T-cell (primary cell): ENCODE measurements around the gene SPAG7. TPM values are rescaled to one million over a fixed set of nuclear protein-coding genes. Genes with fewer than 3 reads are reported as not detected.

Experiments used
- ATAC-seq, 4 experiments: fragments of 200-7000 bp in 3 of 4; fragments of 150-1000 bp in 1 of 4; cut with Tn5 transposase; replicated peaks in 1 of 4; 1 replicate in 3 of 4; 2 replicates in 1 of 4; pipeline ENCODE4 v1.10.0; 2021; ENCODE audit warnings: moderate library complexity in 3 of 4, mild to moderate bottlenecking in 2 of 4, moderate number of reproducible peaks in 1 of 4
- CTCF ChIA-PET, 2 donors: fragments of 300-600 bp; sonication (Branson Sonifier 250); formaldehyde crosslinking; loops; one replicate each; lab custom pipeline; 2022; ENCODE audit warnings: antibody characterized with exemption in 2 of 2; lab: Charles Lee
- POLR2A ChIA-PET, 2 donors: fragments of 300-600 bp; sonication (Branson Sonifier 250); formaldehyde crosslinking; loops; one replicate each; lab custom pipeline; 2022; ENCODE audit warnings: antibody characterized with exemption in 2 of 2; lab: Charles Lee
- DNase-seq, 35 experiments: peaks; one replicate each; pipeline versions ENCODE4 v3.0.0 to v3.0.0-alpha.2; 2013 to 2023
- H3K27ac ChIP-seq: one replicate; pipeline ENCODE4 v1.5.1; 2013; ENCODE audit warnings: low read length
- H3K27me3 ChIP-seq, 2 experiments: replicated peaks in 1 of 2; 1 replicate in 1 of 2; 2 replicates in 1 of 2; pipeline versions ENCODE4 v1.6.1 to v1.7.0; 2013; ENCODE audit warnings: low read length in 1 of 2, mixed read lengths in 1 of 2; ENCODE audit not compliant: control insufficient read depth in 2 of 2, insufficient read depth in 2 of 2; ENCODE audit errors: extremely low read depth in 1 of 2
- H3K36me3 ChIP-seq, 2 donors: 1 replicate in 1 of 2; 2 replicates in 1 of 2; pipeline versions ENCODE4 v1.6.1 to v1.7.0; 2013; ENCODE audit warnings: low read length in 1 of 2; ENCODE audit not compliant: control insufficient read depth in 2 of 2, insufficient read depth in 1 of 2; ENCODE audit errors: extremely low read depth in 1 of 2
- H3K4me1 ChIP-seq, 2 experiments: 1 replicate in 1 of 2; 2 replicates in 1 of 2; pipeline versions ENCODE4 v1.6.1 to v1.7.0; 2013; ENCODE audit warnings: low read length in 2 of 2, mixed read lengths in 1 of 2; ENCODE audit not compliant: insufficient read depth in 2 of 2, control insufficient read depth in 1 of 2; ENCODE audit errors: extremely low read depth in 1 of 2
- H3K4me3 ChIP-seq, 2 donors: 1 replicate in 1 of 2; 2 replicates in 1 of 2; pipeline versions ENCODE4 v1.5.1 to v1.7.0; 2013; ENCODE audit warnings: mild to moderate bottlenecking in 2 of 2, low read length in 1 of 2, moderate library complexity in 1 of 2; ENCODE audit not compliant: control insufficient read depth in 1 of 2; ENCODE audit errors: extremely low read depth in 1 of 2
- H3K9me3 ChIP-seq: 2 replicates; pipeline ENCODE4 v1.7.0; 2013
- H3K27ac Mint-ChIP-seq, 2 donors: one replicate each; pipeline ENCODE4 v1.8.0; 2020 to 2021; ENCODE audit warnings: mild to moderate bottlenecking in 2 of 2, mixed read lengths in 2 of 2
- H3K27me3 Mint-ChIP-seq, 2 donors: one replicate each; pipeline ENCODE4 v1.8.0; 2021 to 2022; ENCODE audit warnings: mixed read lengths in 2 of 2
- H3K36me3 Mint-ChIP-seq: one replicate; pipeline ENCODE4 v1.8.0; 2021; ENCODE audit warnings: mixed read lengths
- H3K4me1 Mint-ChIP-seq, 3 donors: one replicate each; pipeline ENCODE4 v1.8.0; 2020 to 2022; ENCODE audit warnings: mixed read lengths in 3 of 3, mild to moderate bottlenecking in 1 of 3
- H3K4me3 Mint-ChIP-seq, 3 donors: one replicate each; pipeline ENCODE4 v1.8.0; 2020 to 2022; ENCODE audit warnings: mild to moderate bottlenecking in 3 of 3, mixed read lengths in 3 of 3, moderate library complexity in 3 of 3
- H3K9me3 Mint-ChIP-seq, 3 donors: one replicate each; pipeline ENCODE4 v1.8.0; 2020 to 2022; ENCODE audit warnings: mixed read lengths in 3 of 3
- WGBS: methylation state at CpG from one replicate; pipeline ENCODE4 v1.1.5; 2013; ENCODE audit warnings: missing lambda C conversion rate; ENCODE audit not compliant: insufficient coverage; 5-methylcytosine and 5-hydroxymethylcytosine counted together
- total RNA-seq, 35 experiments: library from RNA in 6 of 35; stranded (reverse) in 6 of 35; fragments of 120-200 nt in 1 of 35; gene quantifications; one replicate each; pipeline versions ENCODE4 v1.2.1 to v1.2.4 and lab custom pipeline; 2013 to 2026

SPAG7 gene
- total RNA-seq, 5 donors from 2014 or later (not counting 1 experiment from before 2014, with no cell fraction given): 36.4 to 65.6 (median 55.8) TPM

DNA sequence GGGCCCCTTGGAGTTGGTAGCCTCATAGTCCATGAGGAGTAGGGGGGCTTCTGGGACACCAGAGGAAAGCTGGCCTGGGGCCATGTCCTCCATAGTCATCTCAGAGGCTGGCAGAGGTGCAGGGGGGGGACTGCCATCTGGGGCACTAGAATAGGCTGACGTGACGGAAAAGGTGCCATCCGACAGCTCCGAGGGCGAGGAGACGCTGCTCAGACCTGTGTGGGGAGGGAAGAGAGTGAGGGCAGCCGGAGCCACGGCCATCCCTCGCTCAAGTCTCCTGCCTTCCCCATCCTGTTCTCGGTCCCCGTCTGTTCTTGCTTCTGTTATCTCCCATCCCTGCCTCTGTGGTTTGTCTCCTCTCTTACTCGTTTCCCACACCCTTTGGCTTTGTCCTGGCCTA, 4.7 kb upstream of the SPAG7 start:
- DNase-seq (no peak), ATAC-seq (no peak)
- Mint-ChIP-seq H3K27me3 (no peaks in the 10 kb centered on the region), H3K9me3 (no peaks in the 10 kb centered on the region), H3K4me1 (peaks cover 7 to 22% (median 14%) of the 10 kb centered on the region in 3 donors), H3K27ac (no peak overlapping the region), H3K36me3 (peaks cover 35% of the 10 kb centered on the region), H3K4me3 (no peak overlapping the region)
- Histone ChIP-seq H3K4me1 (peaks cover 2 to 25% of the 10 kb centered on the region in 2 experiments), H3K4me3 (no peak overlapping the region), H3K36me3 (peaks cover 4 to 47% of the 10 kb centered on the region in 2 donors), H3K27ac (no peak overlapping the region), H3K27me3 (no peaks in the 10 kb centered on the region), H3K9me3 (no peaks in the 10 kb centered on the region)
- CTCF ChIA-PET: interaction anchor here in 1 of 2 donors (0.5 kb wide), 1 partner anchor 107 kb away, joined by 7 read pairs; no protein-coding TSS in a partner anchor
- POLR2A ChIA-PET: no interaction called here
- WGBS: 95% methylated on average over 6 of the region's 12 CpGs

DNA sequence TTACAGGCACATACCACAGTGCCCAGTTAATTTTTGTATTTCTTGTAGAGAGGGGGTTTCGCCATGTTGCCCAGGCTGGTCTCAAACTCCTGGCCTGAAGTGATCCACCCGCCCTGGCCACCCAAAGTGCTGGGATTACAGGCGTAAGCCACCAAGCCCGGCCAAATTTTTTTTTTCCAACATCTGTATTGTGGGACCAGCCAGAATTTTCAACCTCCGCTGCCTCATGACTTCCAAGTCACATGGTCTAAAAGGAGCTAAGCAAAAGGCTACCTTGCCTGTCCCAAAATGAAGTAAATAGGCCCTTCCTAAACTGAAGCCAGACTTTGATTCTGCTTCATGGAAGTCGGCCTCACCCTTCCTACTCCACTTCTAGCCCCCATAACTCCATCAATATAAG, 4.2 kb upstream of the SPAG7 start:
- Mint-ChIP-seq H3K9me3 (no peaks in the 10 kb centered on the region), H3K27me3 (no peaks in the 10 kb centered on the region), H3K27ac (no peak overlapping the region), H3K4me1 (peaks cover 7 to 22% (median 14%) of the 10 kb centered on the region in 3 donors), H3K4me3 (no peak overlapping the region), H3K36me3 (peaks cover 34% of the 10 kb centered on the region)
- Histone ChIP-seq H3K36me3 (peaks cover 4 to 42% of the 10 kb centered on the region in 2 donors), H3K27me3 (no peaks in the 10 kb centered on the region), H3K9me3 (no peaks in the 10 kb centered on the region), H3K27ac (no peak overlapping the region), H3K4me1 (peaks cover 2 to 25% of the 10 kb centered on the region in 2 experiments), H3K4me3 (no peak overlapping the region)
- WGBS: 98% methylated on average over 5 of the region's 6 CpGs
- ChIA-PET CTCF (no interaction called here), POLR2A (no interaction called here)
- no peak for ATAC-seq
- DNase-seq: no peak

DNA sequence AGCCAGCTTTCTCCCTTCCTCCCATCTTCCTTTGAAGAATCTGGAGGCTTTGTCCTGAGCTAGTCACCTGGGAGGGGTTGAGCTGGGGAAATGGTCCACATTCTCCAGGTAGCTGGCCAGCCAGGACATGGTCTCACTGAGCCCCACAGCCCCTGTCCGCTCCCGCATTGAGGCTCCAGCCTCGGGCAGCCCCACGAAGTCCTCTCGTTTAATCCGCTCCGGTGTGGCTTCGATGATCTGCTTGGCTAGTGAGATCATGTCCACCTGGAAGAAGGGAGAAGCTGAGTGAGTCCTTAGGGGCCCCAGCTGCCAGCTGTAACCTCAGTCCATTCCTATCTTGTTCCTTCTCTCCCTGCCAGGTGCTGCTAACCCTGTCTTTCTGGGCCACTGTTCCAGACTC, 2.7 kb upstream of the SPAG7 start:
- Histone ChIP-seq H3K27me3 (no peaks in the 10 kb centered on the region), H3K36me3 (peaks cover 4 to 35% of the 10 kb centered on the region in 2 donors), H3K27ac (peak overlapping the region; percentile 48), H3K4me3 (no peak overlapping the region), H3K4me1 (peaks cover 5 to 36% of the 10 kb centered on the region in 2 experiments), H3K9me3 (no peaks in the 10 kb centered on the region)
- DNase-seq: no peak
- Mint-ChIP-seq H3K4me3 (peak overlapping the region in 1 of 3 donors; percentile 37), H3K27me3 (no peaks in the 10 kb centered on the region), H3K27ac (peak overlapping the region; percentile 56 to 77), H3K9me3 (no peaks in the 10 kb centered on the region), H3K36me3 (peaks cover 36% of the 10 kb centered on the region), H3K4me1 (peaks cover 13 to 32% (median 21%) of the 10 kb centered on the region in 3 donors)
- 99% methylated on average over 8 of the region's 8 CpGs for WGBS
- POLR2A ChIA-PET: no interaction called here
- CTCF ChIA-PET: no interaction called here
- no peak for ATAC-seq

DNA sequence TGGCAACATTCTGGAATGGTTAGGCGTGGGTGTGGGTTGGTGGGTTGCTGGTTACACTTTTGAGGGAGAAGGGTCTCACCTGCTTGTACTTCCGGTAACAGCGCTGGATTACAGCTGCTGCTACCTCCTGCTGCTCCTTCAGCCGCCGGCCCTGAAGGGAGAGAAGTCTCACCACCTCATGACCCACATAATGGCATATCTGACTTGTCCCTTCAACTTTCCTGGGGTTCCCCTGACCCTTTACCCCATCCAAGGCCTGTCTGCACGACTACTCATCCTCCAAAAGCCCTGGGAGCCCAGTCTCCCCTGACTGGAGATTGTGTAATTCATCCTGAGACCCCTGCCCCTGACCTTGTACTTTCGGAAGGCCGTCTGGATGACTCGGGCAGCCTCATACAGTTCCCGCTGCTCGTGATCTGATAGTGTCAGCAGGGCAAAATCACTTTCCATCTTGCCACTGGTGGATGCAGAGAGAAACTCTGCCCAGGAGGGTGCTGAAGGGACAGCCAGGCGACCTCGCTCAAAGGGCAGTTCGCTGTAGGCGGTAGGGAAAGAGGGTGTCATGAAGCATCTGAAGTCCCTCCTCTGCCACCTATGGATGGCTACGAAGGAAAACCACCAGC, 2.0 kb upstream of the SPAG7 start:
- POLR2A ChIA-PET: no interaction called here
- DNase-seq: peak in 1 of 35 experiments; percentile 19
- Histone ChIP-seq H3K4me3 (no peak overlapping the region), H3K9me3 (no peaks in the 10 kb centered on the region), H3K27me3 (no peaks in the 10 kb centered on the region), H3K36me3 (peaks cover 4 to 32% of the 10 kb centered on the region in 2 donors), H3K27ac (peak overlapping the region; percentile 48), H3K4me1 (peaks cover 5 to 36% of the 10 kb centered on the region in 2 experiments)
- Mint-ChIP-seq H3K27ac (no peak overlapping the region), H3K36me3 (peaks cover 32% of the 10 kb centered on the region), H3K9me3 (no peaks in the 10 kb centered on the region), H3K4me1 (peaks cover 14 to 32% (median 23%) of the 10 kb centered on the region in 3 donors), H3K27me3 (no peaks in the 10 kb centered on the region), H3K4me3 (no peak overlapping the region)
- no peak for ATAC-seq
- CTCF ChIA-PET: no interaction called here
- 55% methylated on average over 9 of the region's 16 CpGs for WGBS

DNA sequence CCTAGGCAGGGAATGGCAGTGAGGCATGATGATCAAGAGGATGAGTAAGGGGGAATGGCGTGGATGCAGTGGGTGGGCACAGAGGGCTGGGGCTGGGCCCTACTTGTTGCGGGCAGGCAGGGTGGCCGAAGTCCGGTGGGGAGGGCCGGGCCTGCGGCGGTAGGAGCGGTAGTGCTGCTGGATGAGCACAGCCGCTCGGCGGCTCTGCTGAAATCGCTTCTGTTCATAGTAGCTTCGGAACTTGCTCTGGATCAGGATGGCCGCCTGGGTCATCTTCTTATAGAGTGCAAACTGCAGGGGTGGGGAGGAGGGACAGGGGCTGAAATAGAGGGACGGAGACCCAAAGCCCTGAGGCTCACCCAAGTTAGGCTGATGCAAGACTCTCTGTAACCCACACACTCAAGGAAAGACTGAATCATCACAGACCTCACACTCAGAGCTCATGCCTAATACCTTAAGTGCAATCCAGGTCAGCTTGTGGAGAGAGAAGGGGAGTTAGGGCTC, 1.5 kb upstream of the SPAG7 start:
- Mint-ChIP-seq H3K36me3 (peaks cover 27% of the 10 kb centered on the region), H3K4me3 (no peak overlapping the region), H3K9me3 (no peaks in the 10 kb centered on the region), H3K27ac (no peak overlapping the region), H3K4me1 (peaks cover 14 to 32% (median 23%) of the 10 kb centered on the region in 3 donors), H3K27me3 (no peaks in the 10 kb centered on the region)
- H3K36me3 ChIP-seq: peaks cover 4 to 26% of the 10 kb centered on the region in 2 donors
- ChIA-PET POLR2A (interaction anchor here in 1 of 2 donors (0.6 kb wide), 1 partner anchor 228 kb away, joined by 7 read pairs; no protein-coding TSS in a partner anchor), CTCF (no interaction called here)
- H3K27me3 ChIP-seq: no peaks in the 10 kb centered on the region
- peak overlapping the region; percentile 70 for H3K27ac ChIP-seq
- 98% methylated on average over 10 of the region's 15 CpGs for WGBS
- H3K4me3 ChIP-seq: peak overlapping the region; percentile 74 to 81
- ATAC-seq (no peak), DNase-seq (peak in 1 of 35 experiments; percentile 31)
- H3K9me3 ChIP-seq: no peaks in the 10 kb centered on the region
- H3K4me1 ChIP-seq: peaks cover 5 to 36% of the 10 kb centered on the region in 2 experiments

DNA sequence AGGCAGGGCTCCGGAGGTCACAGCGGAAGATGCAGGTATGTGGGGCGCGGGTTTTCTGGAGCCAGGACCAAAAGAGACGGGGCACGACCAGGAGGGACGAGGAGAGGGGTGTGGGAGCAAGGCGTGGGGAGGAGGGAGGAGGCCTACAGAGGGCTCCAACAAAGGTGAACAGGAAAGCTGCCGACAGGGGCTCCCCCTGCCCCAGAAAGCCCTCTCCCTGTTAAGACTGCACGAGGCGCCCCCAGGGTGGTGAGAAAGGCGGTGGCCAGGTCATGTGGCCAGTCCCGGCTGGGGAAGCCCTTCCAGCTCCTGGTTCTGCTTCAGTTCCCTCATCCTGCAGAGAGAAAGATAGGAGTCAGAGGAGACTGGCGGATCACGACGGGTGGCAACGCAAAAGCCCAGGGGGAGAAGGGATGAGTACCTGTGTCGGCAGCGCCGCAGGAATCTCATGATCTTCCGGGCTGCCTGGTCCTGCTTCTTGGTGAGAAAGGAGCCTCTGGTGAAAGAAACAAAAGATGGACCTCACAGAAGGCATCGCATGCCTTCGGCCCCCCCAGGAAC, 949 bp upstream of the SPAG7 start:
- no peaks in the 10 kb centered on the region for H3K9me3 Mint-ChIP-seq
- Histone ChIP-seq H3K36me3 (peaks cover 4 to 22% of the 10 kb centered on the region in 2 donors), H3K9me3 (no peaks in the 10 kb centered on the region), H3K27ac (peak overlapping the region; percentile 70), H3K4me3 (peak overlapping the region; percentile 74 to 81), H3K27me3 (no peaks in the 10 kb centered on the region), H3K4me1 (peaks cover 5 to 36% of the 10 kb centered on the region in 2 experiments)
- no peak overlapping the region for H3K4me3 Mint-ChIP-seq
- no peak overlapping the region for H3K27ac Mint-ChIP-seq
- WGBS: 57% methylated on average over 13 of the region's 23 CpGs
- no peaks in the 10 kb centered on the region for H3K27me3 Mint-ChIP-seq
- peaks cover 14 to 32% (median 23%) of the 10 kb centered on the region in 3 donors for H3K4me1 Mint-ChIP-seq
- peaks cover 24% of the 10 kb centered on the region for H3K36me3 Mint-ChIP-seq
- no peak for DNase-seq
- POLR2A ChIA-PET: interaction anchor here (0.6 kb wide), 2 partner anchors 227 to 313 kb away, joined by 3 to 7 read pairs; no protein-coding TSS in a partner anchor
- CTCF ChIA-PET: interaction anchor here in 1 of 2 donors (0.6 kb wide), 1 partner anchor 258 kb away, joined by 3 read pairs; the partner anchor contains the start of gene ARRB2
- no peak for ATAC-seq
